CD14-positive monocyte (primary cell): Measurements from ENCODE around the gene IFT122. TPM values are rescaled to one million over a fixed set of nuclear protein-coding genes. Genes with fewer than 3 reads are reported as not detected.
A peak's percentile ranks its signal among the peaks of the same experiment; 100 is the strongest.

Source experiments
- DNase-seq, 3 donors: peaks; one replicate each; pipeline ENCODE4 v3.0.0-alpha.2; 2011 to 2022
- H2AFZ ChIP-seq: 2 replicates; pipeline ENCODE4 v1.6.0; 2012; ENCODE audit warnings: mild to moderate bottlenecking, low read depth, low read length, inconsistent platforms; ENCODE audit not compliant: insufficient read depth, poor library complexity, severe bottlenecking
- H3K27ac ChIP-seq, 2 donors: 1 replicate in 1 of 2; 2 replicates in 1 of 2; pipeline ENCODE4 v1.5.1; 2012 to 2013; ENCODE audit warnings: low read length in 2 of 2, control low read depth in 1 of 2, inconsistent platforms in 1 of 2, low read depth in 1 of 2, mild to moderate bottlenecking in 1 of 2
- H3K27me3 ChIP-seq, 2 donors: one replicate each; pipeline versions ENCODE4 v1.6.0 to v1.6.1; 2011 to 2013; ENCODE audit warnings: low read length in 2 of 2; ENCODE audit not compliant: control insufficient read depth in 2 of 2, insufficient read depth in 2 of 2
- H3K36me3 ChIP-seq, 2 donors: replicated peaks in 1 of 2; 1 replicate in 1 of 2; 2 replicates in 1 of 2; pipeline versions ENCODE4 v1.5.1 to v1.6.1; 2012 to 2013; ENCODE audit warnings: low read length in 2 of 2, control low read depth in 1 of 2, inconsistent platforms in 1 of 2, mild to moderate bottlenecking in 1 of 2; ENCODE audit not compliant: insufficient read depth in 2 of 2, control insufficient read depth in 1 of 2
- H3K4me1 ChIP-seq, 2 donors: 1 replicate in 1 of 2; 2 replicates in 1 of 2; pipeline versions ENCODE4 v1.5.1 to v1.6.1; 2012 to 2013; ENCODE audit warnings: low read length in 2 of 2, control low read depth in 1 of 2, inconsistent platforms in 1 of 2, mild to moderate bottlenecking in 1 of 2, moderate library complexity in 1 of 2; ENCODE audit not compliant: insufficient read depth in 2 of 2, control insufficient read depth in 1 of 2
- H3K4me2 ChIP-seq: replicated peaks from 2 replicates; pipeline ENCODE3; 2012; ENCODE audit warnings: low read length, moderate library complexity, mild to moderate bottlenecking; ENCODE audit not compliant: poor library complexity, severe bottlenecking; ENCODE audit errors: extremely low read depth
- H3K4me3 ChIP-seq, 3 experiments: fragments of 200-600 bp in 1 of 3; sonication (generic) in 1 of 3; replicated peaks in 1 of 3; 1 replicate in 2 of 3; 2 replicates in 1 of 3; pipeline ENCODE4 v1.5.1; 2011 to 2013; ENCODE audit warnings: low read length in 3 of 3, mild to moderate bottlenecking in 3 of 3, control low read depth in 2 of 3, low read depth in 2 of 3, inconsistent platforms in 1 of 3, moderate library complexity in 1 of 3
- H3K79me2 ChIP-seq: 2 replicates; pipeline ENCODE4 v1.6.0; 2012; ENCODE audit warnings: mild to moderate bottlenecking, control low read depth, inconsistent platforms, low read length, moderate library complexity; ENCODE audit not compliant: insufficient read depth
- H3K9ac ChIP-seq: 2 replicates; pipeline ENCODE4 v1.6.0; 2017; ENCODE audit warnings: low read length, mild to moderate bottlenecking; ENCODE audit not compliant: insufficient read depth, poor library complexity, severe bottlenecking
- H3K9me3 ChIP-seq, 2 donors: replicated peaks in 1 of 2; 1 replicate in 1 of 2; 2 replicates in 1 of 2; pipeline versions ENCODE4 v1.5.1 to v1.6.1; 2012 to 2013; ENCODE audit warnings: low read length in 2 of 2, control low read depth in 1 of 2; ENCODE audit not compliant: control insufficient read depth in 1 of 2, insufficient read depth in 1 of 2
- H4K20me1 ChIP-seq: 2 replicates; pipeline ENCODE4 v1.6.0; 2012; ENCODE audit warnings: mild to moderate bottlenecking, low read length, control low read depth, moderate library complexity; ENCODE audit not compliant: insufficient read depth
- H3K27ac Mint-ChIP-seq, 7 donors: one replicate each; pipeline ENCODE4 v1.8.0; 2020; ENCODE audit warnings: mild to moderate bottlenecking in 7 of 7, mixed read lengths in 7 of 7, moderate library complexity in 6 of 7, inconsistent platforms in 2 of 7
- H3K27me3 Mint-ChIP-seq, 3 donors: one replicate each; pipeline ENCODE4 v1.8.0; 2021 to 2022; ENCODE audit warnings: low read depth in 3 of 3, mild to moderate bottlenecking in 3 of 3, mixed read lengths in 3 of 3, moderate library complexity in 3 of 3, inconsistent platforms in 1 of 3
- H3K36me3 Mint-ChIP-seq, 2 donors: one replicate each; pipeline ENCODE4 v1.8.0; 2020; ENCODE audit warnings: mixed read lengths in 2 of 2, inconsistent platforms in 1 of 2, mild to moderate bottlenecking in 1 of 2
- H3K4me1 Mint-ChIP-seq: one replicate; pipeline ENCODE4 v1.8.0; 2020; ENCODE audit warnings: mild to moderate bottlenecking, mixed read lengths
- H3K4me3 Mint-ChIP-seq, 2 donors: one replicate each; pipeline ENCODE4 v1.8.0; 2020; ENCODE audit warnings: mild to moderate bottlenecking in 2 of 2, mixed read lengths in 2 of 2, moderate library complexity in 1 of 2
- H3K9me3 Mint-ChIP-seq, 7 donors: one replicate each; pipeline ENCODE4 v1.8.0; 2020 to 2022; ENCODE audit warnings: mixed read lengths in 7 of 7, mild to moderate bottlenecking in 6 of 7, moderate library complexity in 6 of 7, inconsistent platforms in 2 of 7
- CTCF ChIP-seq: fragments of 200-600 bp; IDR thresholded peaks from one replicate; pipeline ENCODE4 v1.8.0; 2022; ENCODE audit warnings: antibody characterized with exemption, mild to moderate bottlenecking
- WGBS: methylation state at CpG from one replicate; pipeline ENCODE4 v1.1.5; 2013; ENCODE audit warnings: missing lambda C conversion rate; ENCODE audit not compliant: insufficient coverage; 5-methylcytosine and 5-hydroxymethylcytosine counted together
- intact Hi-C, 2 donors: fragments of 100-400 bp; cut with micrococcal nuclease; formaldehyde crosslinking; loops; one replicate each; pipeline versions ENCODE4 v1.15.0 to v1.15.1; 2023
- polyA plus RNA-seq, 3 donors: library from polyadenylated mRNA; depleted of rRNA in 1 of 3; unstranded in 2 of 3; stranded (reverse) in 1 of 3; fragments of 300-500 nt in 2 of 3; fragments of >200 nt in 1 of 3; fragmentation: Illumina TruSeq in 2 of 3; gene quantifications; 1 replicate in 2 of 3; 2 replicates in 1 of 3; pipeline ENCODE4 v1.2.3, GENCODE V29; 2012 to 2021

The IFT122 gene
- polyA plus RNA-seq, 3 donors = 3.3 to 12.2 (median 3.6) TPM

GRCh38 chr3:129441215-129441614 lies 1.2 kb downstream of the IFT122 start:
- H3K9me3 ChIP-seq = no peaks in the 10 kb centered on the region
- Mint-ChIP-seq H3K4me1 (peaks cover 74% of the 10 kb centered on the region), H3K4me3 (peak overlapping the region in 1 of 2 donors; percentile 93), H3K36me3 (peaks cover 18 to 26% of the 10 kb centered on the region in 2 donors), H3K27ac (peak overlapping the region; percentile 97 to 99 (median 98)), H3K27me3 (peaks cover 0 to 3% (median 0%) of the 10 kb centered on the region in 3 donors), H3K9me3 (no peaks in the 10 kb centered on the region)
- peak overlapping the region; percentile 90 for H3K4me2 ChIP-seq
- peak in 1 of 3 donors; percentile 12 for DNase-seq
- 42% methylated on average over 2 of the region's 9 CpGs for WGBS
- H2AFZ ChIP-seq = peak overlapping the region; percentile 94
- H3K4me3 ChIP-seq = peak overlapping the region in 1 of 3 experiments; percentile 99
- no peak overlapping the region for H3K9ac ChIP-seq
- no peak for TF ChIP-seq CTCF
- H3K4me1 ChIP-seq = peaks cover 62 to 74% of the 10 kb centered on the region in 2 donors
- H4K20me1 ChIP-seq = peaks cover 21% of the 10 kb centered on the region
- intact Hi-C loops = no loop called here
- no peaks in the 10 kb centered on the region for H3K27me3 ChIP-seq
- peaks cover 20% of the 10 kb centered on the region in 2 donors for H3K36me3 ChIP-seq
- H3K27ac ChIP-seq = peak overlapping the region in 1 of 2 donors; percentile 97
- H3K79me2 ChIP-seq = peaks cover 71% of the 10 kb centered on the region

GRCh38 chr3:129441782-129442181 lies 1.8 kb downstream of the IFT122 start:
- Histone ChIP-seq H3K79me2 (peaks cover 71% of the 10 kb centered on the region), H4K20me1 (peaks cover 19% of the 10 kb centered on the region), H3K36me3 (peaks cover 14% of the 10 kb centered on the region in 2 donors), H3K4me3 (no peak overlapping the region), H3K9ac (no peak overlapping the region), H2AFZ (no peak overlapping the region), H3K4me2 (no peak overlapping the region), H3K27ac (no peak overlapping the region), H3K27me3 (no peaks in the 10 kb centered on the region), H3K9me3 (no peaks in the 10 kb centered on the region), H3K4me1 (peaks cover 56 to 68% of the 10 kb centered on the region in 2 donors)
- intact Hi-C loops = no loop called here
- H3K4me1 Mint-ChIP-seq = peaks cover 69% of the 10 kb centered on the region
- no peak for TF ChIP-seq CTCF
- H3K27me3 Mint-ChIP-seq = peaks cover 0 to 4% (median 0%) of the 10 kb centered on the region in 3 donors
- WGBS = 13% methylated on average over 1 of the region's 4 CpGs
- no peak overlapping the region for H3K4me3 Mint-ChIP-seq
- no peaks in the 10 kb centered on the region for H3K9me3 Mint-ChIP-seq
- H3K36me3 Mint-ChIP-seq = peaks cover 13 to 21% of the 10 kb centered on the region in 2 donors
- peak overlapping the region in 3 of 7 donors; percentile 97 to 99 (median 98) for H3K27ac Mint-ChIP-seq
- no peak for DNase-seq
